Liver (tissue), 9 donors: ENCODE results near the gene BRD4. TPM values are rescaled to one million over a fixed set of nuclear protein-coding genes. Genes with fewer than 3 reads are reported as not detected.

ENCODE experiments used
- DNase-seq: peaks from one replicate; pipeline ENCODE4 v3.0.0-alpha.2; 2017; ENCODE audit warnings: low spot score
- H3K27ac ChIP-seq, 2 donors: one replicate each; pipeline ENCODE4 v1.7.0; 2013; ENCODE audit warnings: inconsistent platforms in 2 of 2, low read length in 2 of 2, control low read depth in 1 of 2, low read depth in 1 of 2, mild to moderate bottlenecking in 1 of 2
- H3K27me3 ChIP-seq, 4 donors: one replicate each; pipeline versions ENCODE4 v1.6.1 to v1.7.0; 2013; ENCODE audit warnings: low read length in 3 of 4, inconsistent platforms in 1 of 4, mild to moderate bottlenecking in 1 of 4, moderate library complexity in 1 of 4; ENCODE audit not compliant: control insufficient read depth in 4 of 4, insufficient read depth in 4 of 4
- H3K36me3 ChIP-seq, 4 donors: one replicate each; pipeline versions ENCODE4 v1.6.1 to v1.7.0; 2013; ENCODE audit warnings: low read length in 3 of 4, mild to moderate bottlenecking in 3 of 4, low read depth in 1 of 4, moderate library complexity in 1 of 4; ENCODE audit not compliant: control insufficient read depth in 4 of 4, insufficient read depth in 3 of 4
- H3K4me1 ChIP-seq, 4 donors: one replicate each; pipeline versions ENCODE4 v1.6.1 to v1.7.0; 2013; ENCODE audit warnings: low read length in 3 of 4, mild to moderate bottlenecking in 3 of 4, moderate library complexity in 1 of 4; ENCODE audit not compliant: control insufficient read depth in 4 of 4, insufficient read depth in 4 of 4
- H3K4me3 ChIP-seq, 3 donors: one replicate each; pipeline versions ENCODE4 v1.6.1 to v1.7.0; 2013; ENCODE audit warnings: low read length in 3 of 3, control low read depth in 1 of 3, low read depth in 1 of 3, mild to moderate bottlenecking in 1 of 3
- H3K9ac ChIP-seq, 2 donors: one replicate each; pipeline ENCODE4 v1.7.0; 2013; ENCODE audit warnings: low read length in 2 of 2, mild to moderate bottlenecking in 2 of 2, moderate library complexity in 2 of 2, control low read depth in 1 of 2, low read depth in 1 of 2
- H3K9me3 ChIP-seq, 4 donors: one replicate each; pipeline versions ENCODE4 v1.6.1 to v1.7.0; 2013; ENCODE audit warnings: low read length in 3 of 4; ENCODE audit not compliant: control insufficient read depth in 4 of 4
- FOXA1 ChIP-seq: IDR thresholded peaks from 2 replicates; pipeline ENCODE4 v1.6.1; 2016; ENCODE audit warnings: antibody characterized with exemption
- FOXA2 ChIP-seq: IDR thresholded peaks from 2 replicates; pipeline ENCODE4 v1.6.1; 2016; ENCODE audit warnings: antibody characterized with exemption
- GABPA ChIP-seq, 2 donors: IDR thresholded peaks in 1 of 2; conservative IDR thresholded peaks in 1 of 2; 2 replicates each; pipeline ENCODE4 v1.6.1; 2016; ENCODE audit warnings: antibody characterized with exemption in 2 of 2, mild to moderate bottlenecking in 1 of 2, moderate library complexity in 1 of 2
- HNF4A ChIP-seq, 2 donors: conservative IDR thresholded peaks; 2 replicates each; pipeline ENCODE4 v1.6.1; 2016; ENCODE audit warnings: antibody characterized with exemption in 2 of 2, mild to moderate bottlenecking in 2 of 2
- HNF4G ChIP-seq: IDR thresholded peaks from 2 replicates; pipeline ENCODE4 v1.6.1; 2016; ENCODE audit warnings: antibody characterized with exemption
- JUND ChIP-seq, 2 donors: IDR thresholded peaks; 2 replicates each; pipeline ENCODE4 v1.6.1; 2016; ENCODE audit warnings: antibody characterized with exemption in 2 of 2
- RAD21 ChIP-seq, 2 donors: IDR thresholded peaks; 2 replicates each; pipeline ENCODE4 v1.6.1; 2016; ENCODE audit warnings: antibody characterized with exemption in 2 of 2, mild to moderate bottlenecking in 2 of 2
- RXRA ChIP-seq, 2 donors: IDR thresholded peaks; 2 replicates each; pipeline ENCODE4 v1.6.1; 2017 to 2018; ENCODE audit warnings: antibody characterized with exemption in 2 of 2, mild to moderate bottlenecking in 1 of 2
- SP1 ChIP-seq: IDR thresholded peaks from 2 replicates; pipeline ENCODE4 v1.6.1; 2018; ENCODE audit warnings: antibody characterized with exemption, mild to moderate bottlenecking
- TAF1 ChIP-seq: conservative IDR thresholded peaks from 2 replicates; pipeline ENCODE4 v1.6.1; 2016; ENCODE audit warnings: antibody characterized with exemption, mild to moderate bottlenecking
- WGBS: extraction: QIAGEN DNeasy Blood & Tissue Kit; methylation state at CpG from one replicate; pipeline ENCODE4 v1.1.7; 2013; 5-methylcytosine and 5-hydroxymethylcytosine counted together
- polyA plus RNA-seq, 2 donors: library from polyadenylated mRNA; stranded (reverse) in 1 of 2; unstranded in 1 of 2; fragments of 200-250 nt in 1 of 2; fragments of >200 nt in 1 of 2; fragmentation: Nextera tagmentation in 1 of 2; extraction: Ambion mirVana in 1 of 2; gene quantifications; one replicate each; pipeline versions ENCODE4 v1.2.1 to v1.2.3, GENCODE V29; 2013 to 2015
- total RNA-seq, 2 donors: library from RNA; depleted of rRNA; stranded (reverse); fragments of >200 nt; gene quantifications; one replicate each; pipeline ENCODE4 v1.2.3, GENCODE V29; 2014
- TF ChIP-seq, protein P1 (sequence below): IDR thresholded peaks from 2 replicates; pipeline ENCODE4 v1.6.1; 2016; ENCODE audit warnings: antibody characterized with exemption
- TF ChIP-seq, protein P2 (sequence below): IDR thresholded peaks from 2 replicates; pipeline ENCODE4 v1.6.1; 2016; ENCODE audit warnings: antibody characterized with exemption, mild to moderate bottlenecking
- TF ChIP-seq, protein P3 (sequence below): fragments of 150-350 bp; IDR thresholded peaks from 2 replicates; pipeline ENCODE4 v1.5.1; 2017; ENCODE audit warnings: improper control_type of control experiment, low read depth, low read length; ENCODE audit not compliant: missing input control
- donor health status: healthy.
- donor health status: healthy.
- donor health status: healthy.
- donor health status: healthy.
- donor health status: healthy.

The BRD4 gene
- total and polyA plus RNA-seq, 4 donors: 13.6 to 25.8 (median 20.5) TPM

DNA sequence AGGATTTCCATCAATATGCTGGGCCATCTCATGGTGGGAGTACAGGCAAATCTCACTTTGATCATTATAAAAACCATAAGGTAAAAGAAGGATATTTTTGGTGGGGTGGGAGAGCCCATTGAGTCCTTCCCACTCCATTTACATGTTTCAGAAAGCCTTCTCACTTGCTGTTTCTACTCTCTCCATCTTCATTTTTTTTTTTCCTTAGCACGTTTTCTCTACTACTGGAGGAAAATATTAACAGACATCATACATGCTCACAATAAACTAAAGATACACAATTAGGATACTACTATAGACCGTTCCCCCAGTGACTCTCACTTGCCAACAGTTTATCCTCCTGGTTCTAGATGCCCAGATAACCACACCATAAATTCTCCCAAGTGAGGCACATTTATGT is 49.1 kb upstream of the BRD4 start:
- no peak overlapping the region for H3K27ac ChIP-seq
- no peaks in the 10 kb centered on the region for H3K27me3 ChIP-seq
- H3K9me3 ChIP-seq: no peaks in the 10 kb centered on the region
- H3K4me3 ChIP-seq: no peak overlapping the region
- no peak for TF ChIP-seq JUND (IDR thresholded peaks at IDR 0.05)
- no peak for TF ChIP-seq HNF4A (conservative IDR thresholded peaks at IDR 0.05)
- TF ChIP-seq, protein P1, sequence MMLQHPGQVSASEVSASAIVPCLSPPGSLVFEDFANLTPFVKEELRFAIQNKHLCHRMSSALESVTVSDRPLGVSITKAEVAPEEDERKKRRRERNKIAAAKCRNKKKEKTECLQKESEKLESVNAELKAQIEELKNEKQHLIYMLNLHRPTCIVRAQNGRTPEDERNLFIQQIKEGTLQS: no peak
- TF ChIP-seq SP1: no peak
- no peak for TF ChIP-seq TAF1
- TF ChIP-seq, protein P2, sequence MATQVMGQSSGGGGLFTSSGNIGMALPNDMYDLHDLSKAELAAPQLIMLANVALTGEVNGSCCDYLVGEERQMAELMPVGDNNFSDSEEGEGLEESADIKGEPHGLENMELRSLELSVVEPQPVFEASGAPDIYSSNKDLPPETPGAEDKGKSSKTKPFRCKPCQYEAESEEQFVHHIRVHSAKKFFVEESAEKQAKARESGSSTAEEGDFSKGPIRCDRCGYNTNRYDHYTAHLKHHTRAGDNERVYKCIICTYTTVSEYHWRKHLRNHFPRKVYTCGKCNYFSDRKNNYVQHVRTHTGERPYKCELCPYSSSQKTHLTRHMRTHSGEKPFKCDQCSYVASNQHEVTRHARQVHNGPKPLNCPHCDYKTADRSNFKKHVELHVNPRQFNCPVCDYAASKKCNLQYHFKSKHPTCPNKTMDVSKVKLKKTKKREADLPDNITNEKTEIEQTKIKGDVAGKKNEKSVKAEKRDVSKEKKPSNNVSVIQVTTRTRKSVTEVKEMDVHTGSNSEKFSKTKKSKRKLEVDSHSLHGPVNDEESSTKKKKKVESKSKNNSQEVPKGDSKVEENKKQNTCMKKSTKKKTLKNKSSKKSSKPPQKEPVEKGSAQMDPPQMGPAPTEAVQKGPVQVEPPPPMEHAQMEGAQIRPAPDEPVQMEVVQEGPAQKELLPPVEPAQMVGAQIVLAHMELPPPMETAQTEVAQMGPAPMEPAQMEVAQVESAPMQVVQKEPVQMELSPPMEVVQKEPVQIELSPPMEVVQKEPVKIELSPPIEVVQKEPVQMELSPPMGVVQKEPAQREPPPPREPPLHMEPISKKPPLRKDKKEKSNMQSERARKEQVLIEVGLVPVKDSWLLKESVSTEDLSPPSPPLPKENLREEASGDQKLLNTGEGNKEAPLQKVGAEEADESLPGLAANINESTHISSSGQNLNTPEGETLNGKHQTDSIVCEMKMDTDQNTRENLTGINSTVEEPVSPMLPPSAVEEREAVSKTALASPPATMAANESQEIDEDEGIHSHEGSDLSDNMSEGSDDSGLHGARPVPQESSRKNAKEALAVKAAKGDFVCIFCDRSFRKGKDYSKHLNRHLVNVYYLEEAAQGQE: no peak
- no peak for TF ChIP-seq HNF4G
- no peak for TF ChIP-seq FOXA1
- no peak for DNase-seq
- 91% methylated on average over 2 of the region's 2 CpGs for WGBS
- H3K4me1 ChIP-seq: peaks cover 4 to 27% (median 20%) of the 10 kb centered on the region in 4 donors
- peaks cover 0 to 5% (median 2%) of the 10 kb centered on the region in 4 donors for H3K36me3 ChIP-seq
- no peak overlapping the region for H3K9ac ChIP-seq

DNA sequence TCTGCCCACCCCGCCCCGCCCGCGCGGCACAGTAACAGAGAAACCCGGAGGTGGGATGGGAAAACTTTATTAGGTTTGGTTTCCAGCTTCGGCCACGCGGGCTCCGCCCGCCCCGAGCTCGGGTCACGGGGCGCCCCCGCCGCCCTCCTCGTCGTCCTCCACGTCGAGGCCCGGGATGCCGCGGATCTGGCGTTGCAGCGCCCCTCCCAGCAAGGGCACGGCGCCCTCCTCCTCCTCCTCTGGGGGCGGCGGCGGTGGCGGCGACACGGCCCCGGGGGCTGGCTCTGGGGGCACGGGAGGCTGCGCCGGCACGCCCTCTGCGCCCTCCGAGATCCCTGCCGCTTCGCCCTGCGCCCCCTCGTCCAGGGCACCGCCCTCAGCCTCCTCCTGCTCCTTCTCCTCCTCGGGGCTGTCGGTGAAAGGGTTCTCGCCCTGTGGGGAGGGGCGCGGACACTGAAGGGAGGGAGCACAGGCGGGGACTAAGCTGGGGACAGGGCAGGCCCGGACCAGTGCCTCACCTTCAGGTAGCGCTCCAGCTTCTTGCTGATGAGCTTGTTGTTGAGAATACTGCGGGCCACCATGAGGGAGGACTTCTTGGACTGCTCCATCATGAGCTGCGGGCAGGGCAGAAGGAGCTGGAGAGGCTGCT is 47.8 kb upstream of the BRD4 start:
- Histone ChIP-seq H3K9ac (no peak overlapping the region), H3K9me3 (no peaks in the 10 kb centered on the region), H3K27ac (peak overlapping the region; percentile 72 to 80), H3K36me3 (peaks cover 0 to 5% (median 2%) of the 10 kb centered on the region in 4 donors), H3K4me3 (peak overlapping the region in 2 of 3 donors; percentile 69 to 85), H3K27me3 (no peaks in the 10 kb centered on the region), H3K4me1 (peaks cover 12 to 36% (median 28%) of the 10 kb centered on the region in 4 donors)
- TF ChIP-seq, protein P1: no peak
- TF ChIP-seq, protein P2: no peak
- TF ChIP-seq HNF4A (conservative IDR thresholded peaks at IDR 0.05) (no peak), FOXA2 (no peak), TAF1 (no peak), GABPA (IDR thresholded peaks at IDR 0.05 in 1 of 2, conservative IDR thresholded peaks at IDR 0.05 in 1 of 2) (no peak), HNF4G (no peak), RXRA (IDR thresholded peaks at IDR 0.05) (no peak), RAD21 (IDR thresholded peaks at IDR 0.05) (no peak), FOXA1 (no peak)
- TF ChIP-seq, protein P3, sequence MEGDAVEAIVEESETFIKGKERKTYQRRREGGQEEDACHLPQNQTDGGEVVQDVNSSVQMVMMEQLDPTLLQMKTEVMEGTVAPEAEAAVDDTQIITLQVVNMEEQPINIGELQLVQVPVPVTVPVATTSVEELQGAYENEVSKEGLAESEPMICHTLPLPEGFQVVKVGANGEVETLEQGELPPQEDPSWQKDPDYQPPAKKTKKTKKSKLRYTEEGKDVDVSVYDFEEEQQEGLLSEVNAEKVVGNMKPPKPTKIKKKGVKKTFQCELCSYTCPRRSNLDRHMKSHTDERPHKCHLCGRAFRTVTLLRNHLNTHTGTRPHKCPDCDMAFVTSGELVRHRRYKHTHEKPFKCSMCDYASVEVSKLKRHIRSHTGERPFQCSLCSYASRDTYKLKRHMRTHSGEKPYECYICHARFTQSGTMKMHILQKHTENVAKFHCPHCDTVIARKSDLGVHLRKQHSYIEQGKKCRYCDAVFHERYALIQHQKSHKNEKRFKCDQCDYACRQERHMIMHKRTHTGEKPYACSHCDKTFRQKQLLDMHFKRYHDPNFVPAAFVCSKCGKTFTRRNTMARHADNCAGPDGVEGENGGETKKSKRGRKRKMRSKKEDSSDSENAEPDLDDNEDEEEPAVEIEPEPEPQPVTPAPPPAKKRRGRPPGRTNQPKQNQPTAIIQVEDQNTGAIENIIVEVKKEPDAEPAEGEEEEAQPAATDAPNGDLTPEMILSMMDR: no peak
- DNase-seq: peak; percentile 68
- 3% methylated on average over 56 of the region's 56 CpGs for WGBS
